ENCODE data around the gene ARHGEF6. TPM values are rescaled to one million over a fixed set of nuclear protein-coding genes. Genes with fewer than 3 reads are reported as not detected.
A peak's percentile ranks its signal among the peaks of the same experiment; 100 is the strongest.

ARHGEF6 gene
- total RNA-seq, 1 donor from 2014 or later: 4.7 TPM

GRCh38 chrX:136711147-136711546, 69.6 kb downstream of the ARHGEF6 start:
- no peaks in the 10 kb centered on the region for H3K27me3 Mint-ChIP-seq (ENCODE audit: low read depth, unreplicated experiment)
- Histone ChIP-seq H3K27ac (ENCODE audit: low read depth, low read length) (no peak overlapping the region), H2AFZ (ENCODE audit: low read depth, low read length) (no peak overlapping the region), H3K9me3 (ENCODE audit: insufficient read depth, low read depth, low read length) (no peaks in the 10 kb centered on the region), H3K9ac (ENCODE audit: low read length) (no peak overlapping the region), H3K4me1 (ENCODE audit: insufficient read depth, low read length) (no peaks in the 10 kb centered on the region), H3K27me3 (ENCODE audit: insufficient read depth, low read length) (no peaks in the 10 kb centered on the region), H3K4me3 (ENCODE audit: insufficient read depth, low read depth, low read length) (no peak overlapping the region), H4K20me1 (ENCODE audit: insufficient read depth, low read length) (no peaks in the 10 kb centered on the region), H3K4me2 (ENCODE audit: low read length) (no peak overlapping the region), H3K79me2 (ENCODE audit: insufficient read depth, low read length) (no peaks in the 10 kb centered on the region), H3K36me3 (ENCODE audit: insufficient read depth, low read length) (no peaks in the 10 kb centered on the region)
- H3K4me3 Mint-ChIP-seq (ENCODE audit: unreplicated experiment): no peak overlapping the region
- TF ChIP-seq, protein P1, sequence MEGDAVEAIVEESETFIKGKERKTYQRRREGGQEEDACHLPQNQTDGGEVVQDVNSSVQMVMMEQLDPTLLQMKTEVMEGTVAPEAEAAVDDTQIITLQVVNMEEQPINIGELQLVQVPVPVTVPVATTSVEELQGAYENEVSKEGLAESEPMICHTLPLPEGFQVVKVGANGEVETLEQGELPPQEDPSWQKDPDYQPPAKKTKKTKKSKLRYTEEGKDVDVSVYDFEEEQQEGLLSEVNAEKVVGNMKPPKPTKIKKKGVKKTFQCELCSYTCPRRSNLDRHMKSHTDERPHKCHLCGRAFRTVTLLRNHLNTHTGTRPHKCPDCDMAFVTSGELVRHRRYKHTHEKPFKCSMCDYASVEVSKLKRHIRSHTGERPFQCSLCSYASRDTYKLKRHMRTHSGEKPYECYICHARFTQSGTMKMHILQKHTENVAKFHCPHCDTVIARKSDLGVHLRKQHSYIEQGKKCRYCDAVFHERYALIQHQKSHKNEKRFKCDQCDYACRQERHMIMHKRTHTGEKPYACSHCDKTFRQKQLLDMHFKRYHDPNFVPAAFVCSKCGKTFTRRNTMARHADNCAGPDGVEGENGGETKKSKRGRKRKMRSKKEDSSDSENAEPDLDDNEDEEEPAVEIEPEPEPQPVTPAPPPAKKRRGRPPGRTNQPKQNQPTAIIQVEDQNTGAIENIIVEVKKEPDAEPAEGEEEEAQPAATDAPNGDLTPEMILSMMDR (IDR thresholded peaks at IDR 0.05; ENCODE audit: insufficient read depth, low read depth, low read length): peak; percentile 8
- no peak for TF ChIP-seq EZH2 (IDR thresholded peaks at IDR 0.05; ENCODE audit: insufficient read depth, low read length)
- no peaks in the 10 kb centered on the region for H3K9me3 Mint-ChIP-seq (ENCODE audit: unreplicated experiment)
- H3K36me3 Mint-ChIP-seq (ENCODE audit: low read depth, unreplicated experiment): no peaks in the 10 kb centered on the region
- no peak overlapping the region for H3K27ac Mint-ChIP-seq (ENCODE audit: unreplicated experiment)
- peaks cover 7% of the 10 kb centered on the region for H3K4me1 Mint-ChIP-seq (ENCODE audit: low read depth, unreplicated experiment)
- no peak for DNase-seq (ENCODE audit: low read depth)
- FAIRE-seq: peak; percentile 81

GRCh38 chrX:136710325-136710951, 70.3 kb downstream of the ARHGEF6 start:
- H3K9me3 ChIP-seq (ENCODE audit: insufficient read depth, low read depth, low read length): no peaks in the 10 kb centered on the region

More at GRCh38 chrX:136710325-136710951, 70.3 kb downstream of the ARHGEF6 start:
- Histone ChIP-seq H4K20me1 (ENCODE audit: insufficient read depth, low read length) (no peaks in the 10 kb centered on the region), H3K4me1 (ENCODE audit: insufficient read depth, low read length) (no peaks in the 10 kb centered on the region), H3K27me3 (ENCODE audit: insufficient read depth, low read length) (no peaks in the 10 kb centered on the region), H3K79me2 (ENCODE audit: insufficient read depth, low read length) (no peaks in the 10 kb centered on the region), H3K27ac (ENCODE audit: low read depth, low read length) (peak overlapping the region; percentile 5), H2AFZ (ENCODE audit: low read depth, low read length) (no peak overlapping the region), H3K4me3 (ENCODE audit: insufficient read depth, low read depth, low read length) (no peak overlapping the region), H3K9ac (ENCODE audit: low read length) (peak overlapping the region; percentile 7), H3K36me3 (ENCODE audit: insufficient read depth, low read length) (no peaks in the 10 kb centered on the region), H3K4me2 (ENCODE audit: low read length) (no peak overlapping the region)
- Mint-ChIP-seq H3K4me1 (ENCODE audit: low read depth, unreplicated experiment) (peaks cover 7% of the 10 kb centered on the region), H3K9me3 (ENCODE audit: unreplicated experiment) (no peaks in the 10 kb centered on the region), H3K27me3 (ENCODE audit: low read depth, unreplicated experiment) (no peaks in the 10 kb centered on the region), H3K27ac (ENCODE audit: unreplicated experiment) (peak overlapping the region; percentile 26), H3K36me3 (ENCODE audit: low read depth, unreplicated experiment) (peaks cover 1% of the 10 kb centered on the region), H3K4me3 (ENCODE audit: unreplicated experiment) (no peak overlapping the region)
- TF ChIP-seq EZH2 (IDR thresholded peaks at IDR 0.05; ENCODE audit: insufficient read depth, low read length): no peak
- TF ChIP-seq, protein P1 (IDR thresholded peaks at IDR 0.05; ENCODE audit: insufficient read depth, low read depth, low read length): no peak
- FAIRE-seq (peak; percentile 45), DNase-seq (ENCODE audit: low read depth) (no peak)

All from astrocyte (in vitro differentiated cells and primary cell).